HG03442 (cell line): ENCODE results near the gene CD99L2.
A peak's percentile ranks its signal among the peaks of the same experiment; 100 is the strongest.
"Not testable (repeated sequence)": the region's sequence is repeated elsewhere in the genome, so short reads cannot be mapped to it uniquely, and the experiment has no call there.

Experiments used
- ATAC-seq: cut with Tn5 transposase; IDR thresholded peaks from one replicate; pipeline ENCODE4 v1.9.1; 2021; ENCODE audit warnings: mild to moderate bottlenecking, moderate library complexity; ENCODE audit not compliant: unreplicated experiment

Gene CD99L2

DNA sequence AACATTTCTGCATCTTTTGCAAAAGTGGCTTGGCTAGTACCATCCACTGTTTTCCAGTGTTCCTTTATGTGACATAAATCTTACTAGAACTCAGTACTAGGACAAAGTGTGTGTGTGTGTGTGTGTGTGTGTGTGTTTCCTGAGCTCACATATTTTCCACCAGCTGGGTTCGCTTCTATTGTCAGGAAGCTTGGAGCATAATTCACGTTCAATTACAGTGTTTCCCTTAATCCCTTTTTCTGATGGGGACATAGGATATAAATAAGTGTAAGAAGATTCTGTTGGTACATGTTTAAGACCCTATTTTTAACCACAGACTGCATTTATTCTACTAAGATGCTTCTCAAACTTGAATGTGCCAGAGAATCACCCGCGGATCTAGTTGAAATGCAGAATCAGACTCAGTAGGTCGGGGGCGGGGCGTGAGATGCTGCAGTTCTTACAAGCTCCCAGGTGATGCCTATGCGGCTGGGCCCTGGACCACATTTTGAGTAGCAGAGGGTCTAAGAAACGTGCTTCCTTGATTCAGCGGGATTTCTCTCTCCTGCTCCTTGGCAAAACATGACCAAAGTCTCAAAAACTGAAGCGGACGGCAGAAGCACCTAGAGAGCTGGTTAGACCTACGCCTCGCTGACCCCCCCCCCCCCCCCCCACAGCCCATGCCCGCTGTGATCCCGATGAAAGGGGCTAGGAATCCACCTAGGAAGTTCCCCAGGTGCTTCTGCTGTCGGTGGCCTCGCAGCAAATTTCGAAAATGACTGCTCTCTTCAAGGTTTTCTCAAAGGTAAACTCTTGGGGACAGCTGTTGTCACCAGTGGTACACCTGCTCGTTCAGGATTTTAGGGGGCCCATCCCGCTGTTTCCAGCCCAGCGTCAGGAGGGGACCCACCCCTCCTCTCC is 797 bp downstream of the CD99L2 start:
- no peak for ATAC-seq

DNA sequence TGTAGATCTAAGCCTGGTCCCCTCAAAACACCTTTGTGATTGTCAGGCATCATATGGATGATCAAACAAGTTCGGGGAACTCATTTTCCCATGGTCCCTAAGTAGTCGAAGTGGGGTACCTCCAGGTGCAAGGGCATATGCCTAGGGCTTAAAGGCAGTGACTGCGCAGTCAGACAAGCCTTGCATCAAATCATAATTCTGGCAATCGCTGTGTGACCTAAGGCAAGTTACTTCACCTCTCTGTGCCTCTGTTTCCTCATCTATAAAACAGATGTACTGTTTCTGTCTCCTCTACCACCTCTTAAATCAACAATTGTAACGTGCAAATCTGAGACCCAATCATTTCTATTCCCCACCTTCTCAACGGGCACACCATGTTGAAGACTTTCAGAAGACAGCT is 1.8 kb downstream of the CD99L2 start:
- no peak for ATAC-seq

DNA sequence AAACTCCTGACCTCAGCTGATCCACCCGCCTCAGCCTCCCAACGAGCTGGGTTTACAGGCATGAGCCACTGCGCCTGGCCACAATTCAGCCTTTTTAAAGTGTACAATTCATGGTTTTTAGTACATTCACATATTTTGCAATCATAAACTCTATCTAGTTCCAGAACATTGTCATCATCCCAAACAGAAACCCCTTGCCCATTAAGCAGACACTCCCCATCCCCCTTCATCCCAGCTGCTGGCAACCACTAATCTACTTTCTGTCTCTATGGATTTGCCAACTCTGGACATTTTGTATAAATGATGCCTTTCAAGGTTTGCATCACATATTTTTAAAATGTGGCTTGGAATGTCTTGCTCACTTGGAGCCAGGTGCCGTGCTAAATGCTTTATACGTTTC is 4.5 kb downstream of the CD99L2 start:
- no peak for ATAC-seq

DNA sequence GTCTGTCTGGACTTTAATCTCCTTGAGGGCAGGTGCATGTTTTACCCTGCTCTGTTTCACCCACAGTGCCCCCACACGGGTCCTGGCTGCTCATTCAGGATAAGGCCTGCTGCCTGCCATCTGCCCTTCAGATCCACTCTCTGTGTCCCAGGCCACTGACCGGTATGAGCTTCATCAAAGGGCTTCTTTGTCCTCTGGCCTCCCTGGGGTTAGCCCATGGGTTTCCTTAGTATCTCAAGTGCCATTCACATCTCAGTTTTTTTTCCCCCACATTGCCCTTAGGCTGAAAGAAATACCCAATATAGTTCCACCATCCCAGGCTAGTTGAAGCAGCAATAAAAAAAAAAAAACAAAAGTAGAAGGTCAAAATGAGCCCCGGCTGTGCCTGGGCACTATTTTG is 9.3 kb downstream of the CD99L2 start:
- ATAC-seq: no peak

DNA sequence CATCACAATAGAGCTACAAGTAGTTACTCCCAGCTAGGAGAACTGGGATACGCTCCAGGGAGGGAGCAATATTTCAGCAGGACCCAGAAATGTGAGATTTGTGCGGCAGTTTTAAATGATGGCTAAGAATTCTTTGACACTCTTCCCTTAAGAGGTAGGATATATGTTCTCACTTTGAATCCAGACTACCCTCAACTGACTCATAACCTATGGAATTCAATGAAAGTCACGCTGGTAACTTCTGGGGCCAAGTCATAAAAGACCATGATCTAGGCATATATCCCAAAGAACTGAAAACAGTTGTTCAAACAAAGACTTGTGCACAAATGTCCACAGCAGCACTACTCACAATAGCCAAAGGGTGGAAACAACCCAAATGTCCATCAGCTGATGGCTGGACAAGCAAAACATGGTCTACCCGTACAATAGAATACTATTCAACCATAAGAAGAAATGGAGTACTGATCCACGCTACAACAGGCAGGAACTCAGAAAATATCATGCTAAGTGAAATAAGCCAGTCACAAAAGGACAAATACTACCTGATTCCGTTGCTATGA is 10.5 kb downstream of the CD99L2 start:
- no peak for ATAC-seq

DNA sequence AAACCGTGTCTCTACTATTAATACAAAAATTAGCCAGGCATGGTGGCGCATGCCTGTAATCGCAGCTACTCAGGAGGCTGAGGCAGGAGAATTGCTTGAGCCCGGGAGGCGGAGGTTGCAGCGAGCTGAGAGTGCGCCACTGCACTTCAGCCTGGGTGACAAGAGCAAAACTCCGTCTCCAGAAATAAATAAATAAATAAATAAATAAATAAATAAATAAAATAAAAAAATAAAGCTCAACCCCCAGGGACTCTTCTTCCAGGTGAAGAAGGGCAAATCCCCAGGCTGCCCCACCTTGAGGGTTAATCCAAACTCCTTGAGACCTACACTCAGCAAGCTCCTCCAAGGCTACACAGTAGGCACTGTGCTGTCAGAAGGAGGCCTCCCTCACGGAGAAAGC is 11.2 kb downstream of the CD99L2 start:
- ATAC-seq: not testable (repeated sequence)

DNA sequence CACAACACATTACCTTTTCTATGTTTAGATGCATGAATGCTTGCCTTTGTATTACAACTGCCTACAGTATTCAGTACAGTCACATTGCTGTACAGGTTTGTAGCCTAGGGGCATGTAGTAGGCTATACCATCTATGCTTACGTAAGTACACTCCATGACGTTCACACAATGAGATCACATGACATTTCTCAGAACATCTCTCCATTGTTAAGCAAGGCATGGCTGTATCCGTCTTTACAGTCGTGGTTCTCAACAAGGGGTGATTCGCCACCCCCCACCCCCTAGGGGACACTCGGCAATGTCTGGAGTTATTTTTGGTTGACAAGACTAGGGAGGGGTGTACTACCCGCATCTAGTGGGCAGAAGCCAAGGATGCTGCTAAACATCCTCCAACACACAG is 12.1 kb downstream of the CD99L2 start:
- ATAC-seq: no peak

DNA sequence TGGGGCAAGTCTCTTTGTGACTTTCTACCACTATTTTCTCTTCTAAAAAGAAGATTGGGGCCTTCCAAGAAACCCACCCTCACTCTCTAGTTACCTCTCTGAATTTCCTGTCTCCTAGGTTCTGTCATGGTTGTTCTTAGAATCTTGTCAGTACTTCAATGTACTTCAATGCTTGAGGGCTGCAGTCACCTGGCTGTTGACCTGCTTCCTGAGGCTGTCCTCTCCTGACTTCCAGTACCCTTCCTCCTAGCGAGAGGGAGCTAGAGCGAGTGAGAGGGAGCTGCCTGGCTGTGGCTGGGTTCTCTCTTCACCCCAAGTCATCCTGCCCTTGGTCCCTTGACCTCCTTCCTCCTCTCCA is 17.7 kb downstream of the CD99L2 start:
- no peak for ATAC-seq

DNA sequence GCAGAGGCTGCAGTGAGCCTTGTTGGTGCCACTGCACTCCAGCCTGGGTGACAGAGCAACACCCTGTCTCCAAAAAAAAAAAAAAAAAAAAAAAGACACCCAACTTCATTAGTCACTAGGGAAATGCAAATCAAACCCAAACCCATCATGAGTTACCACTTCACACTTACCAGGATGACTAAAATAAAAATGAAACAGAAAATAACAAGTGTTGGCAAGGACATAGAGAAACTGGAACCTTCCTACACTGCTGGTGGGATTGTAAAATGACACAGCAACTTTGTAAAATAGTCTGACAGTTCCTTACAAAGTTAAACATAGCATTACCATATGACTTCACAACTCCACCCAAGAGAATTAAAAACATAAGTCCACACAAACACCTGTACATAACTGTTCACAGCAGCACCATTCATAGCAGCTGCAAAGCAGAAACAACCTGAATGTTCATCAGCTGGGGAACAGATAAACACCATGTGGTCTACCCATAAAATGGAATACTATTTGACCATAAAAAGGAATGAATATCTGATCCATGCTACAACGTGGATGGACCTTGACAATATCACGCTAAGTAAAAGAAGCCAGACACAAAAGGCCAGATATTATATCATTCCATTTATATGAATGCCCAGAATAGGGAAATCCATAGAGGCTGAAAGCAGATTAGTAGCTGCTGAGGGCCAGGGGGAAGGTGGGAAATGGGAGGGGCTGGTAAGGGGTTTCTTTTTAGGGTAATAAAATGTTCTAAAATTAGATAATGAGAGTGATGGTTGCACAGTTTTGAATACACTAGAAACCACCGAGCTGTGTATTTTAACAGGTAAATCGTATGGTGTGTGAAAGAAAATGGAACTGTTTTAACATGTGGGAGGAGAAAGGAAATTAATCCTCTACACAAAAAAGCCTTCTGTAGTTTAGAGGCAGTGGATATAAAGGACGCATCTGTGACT is 18.3 kb downstream of the CD99L2 start:
- peak; percentile 88 for ATAC-seq

DNA sequence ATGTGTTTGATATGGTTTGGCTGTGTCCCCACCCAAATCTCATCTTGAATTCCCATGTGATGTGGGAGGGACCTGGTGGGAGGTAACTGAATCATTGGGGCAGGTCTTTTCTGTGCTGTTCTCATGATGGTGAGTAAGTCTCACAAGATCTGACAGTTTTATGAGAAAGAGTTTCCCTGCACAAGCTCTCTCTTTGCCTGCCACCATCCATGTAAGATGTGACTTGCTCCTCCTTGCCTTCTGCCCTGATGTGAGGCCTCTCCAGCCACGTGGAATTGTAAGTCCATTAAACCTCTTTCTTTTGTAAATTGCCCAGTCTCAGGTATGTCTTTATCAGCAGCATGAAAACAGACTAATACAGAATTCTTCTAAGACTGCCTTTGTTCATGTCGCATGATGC is 22.8 kb downstream of the CD99L2 start:
- ATAC-seq: not testable (repeated sequence)

DNA sequence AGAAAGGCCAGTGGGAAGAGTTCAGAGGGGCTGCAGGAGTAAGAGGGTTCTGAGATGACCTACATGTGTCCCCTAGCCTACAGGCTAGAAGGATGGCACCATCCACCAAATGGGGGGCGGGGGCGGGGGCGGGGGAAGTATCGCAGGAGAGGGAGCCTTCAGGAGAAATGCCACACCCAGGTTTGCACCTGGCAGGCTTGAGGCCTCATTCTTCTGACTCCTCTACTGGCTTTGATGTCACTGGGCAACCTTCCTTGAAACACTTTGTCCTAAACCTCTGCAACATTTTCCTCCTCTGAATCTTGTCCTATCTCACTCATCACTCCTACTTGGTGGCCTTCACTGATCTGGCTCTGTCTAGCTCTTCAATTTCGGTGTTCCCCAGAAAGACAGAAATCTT is 24.0 kb downstream of the CD99L2 start:
- ATAC-seq: no peak

DNA sequence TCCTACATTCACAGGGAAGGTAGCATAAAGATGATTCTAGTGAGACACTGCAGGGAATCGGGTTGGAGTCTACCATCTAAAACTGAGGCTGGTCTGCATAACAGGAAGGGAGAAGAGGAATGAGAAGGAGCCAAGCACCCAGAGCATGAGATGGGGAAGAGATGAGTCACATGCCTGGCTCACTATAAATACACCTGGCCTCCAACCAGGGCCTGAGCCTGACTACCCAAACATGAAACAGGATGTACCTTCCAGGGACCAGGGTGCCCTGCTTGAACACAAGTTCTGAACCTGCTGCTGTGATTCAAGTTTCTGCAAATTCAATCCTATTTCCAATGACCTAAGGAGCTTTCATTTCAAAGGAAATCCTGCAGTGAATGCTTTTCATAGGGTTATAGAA is 24.9 kb downstream of the CD99L2 start:
- peak; percentile 53 for ATAC-seq

DNA sequence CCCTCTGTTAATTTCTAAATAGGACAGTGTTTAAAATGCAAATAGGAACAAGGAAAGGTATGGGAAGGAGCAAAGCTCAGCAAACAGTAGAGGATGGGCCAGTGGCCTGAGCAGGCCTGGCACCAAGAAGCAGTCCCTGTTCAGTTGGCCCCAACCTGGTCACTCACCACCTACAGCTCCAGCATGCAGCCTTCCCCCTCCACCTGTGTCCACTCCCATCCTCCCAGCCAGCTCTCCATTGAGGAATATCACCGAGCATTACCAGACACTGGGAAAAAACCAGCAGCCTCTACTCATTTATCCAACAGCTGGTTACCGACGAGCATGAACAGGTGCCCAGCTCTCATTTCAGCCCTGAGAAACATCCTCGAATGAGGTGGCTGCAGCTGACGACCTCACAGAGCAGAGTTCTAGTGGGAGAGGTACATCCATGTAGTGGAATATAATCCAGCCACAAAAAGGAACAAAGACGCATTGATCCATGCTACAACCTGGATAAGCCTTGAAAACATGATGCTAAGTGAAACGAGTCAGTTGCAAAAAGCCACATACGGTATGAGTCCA is 25.6 kb downstream of the CD99L2 start:
- no peak for ATAC-seq

DNA sequence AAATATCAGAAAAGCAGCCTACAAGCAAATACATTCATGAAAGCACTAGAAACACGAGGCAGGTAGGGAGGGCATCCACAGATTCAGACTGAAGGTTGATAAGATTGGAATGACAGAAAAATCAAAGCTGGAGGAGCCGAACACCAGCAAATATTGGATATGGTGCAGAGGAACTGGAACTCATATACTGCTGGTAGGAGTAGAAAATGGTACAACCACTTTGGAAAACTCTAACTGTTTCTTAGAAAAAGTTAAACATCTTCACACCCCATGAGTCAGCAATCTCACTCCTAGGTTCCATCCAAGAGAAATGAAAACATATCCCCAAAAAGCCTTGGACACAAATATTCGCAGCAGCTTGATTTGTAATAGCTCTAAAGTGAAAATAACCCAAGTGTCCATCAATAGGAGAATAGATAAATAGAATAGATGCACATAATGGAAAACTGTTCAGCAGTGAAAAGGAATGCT is 27.1 kb downstream of the CD99L2 start:
- peak; percentile 2 for ATAC-seq

DNA sequence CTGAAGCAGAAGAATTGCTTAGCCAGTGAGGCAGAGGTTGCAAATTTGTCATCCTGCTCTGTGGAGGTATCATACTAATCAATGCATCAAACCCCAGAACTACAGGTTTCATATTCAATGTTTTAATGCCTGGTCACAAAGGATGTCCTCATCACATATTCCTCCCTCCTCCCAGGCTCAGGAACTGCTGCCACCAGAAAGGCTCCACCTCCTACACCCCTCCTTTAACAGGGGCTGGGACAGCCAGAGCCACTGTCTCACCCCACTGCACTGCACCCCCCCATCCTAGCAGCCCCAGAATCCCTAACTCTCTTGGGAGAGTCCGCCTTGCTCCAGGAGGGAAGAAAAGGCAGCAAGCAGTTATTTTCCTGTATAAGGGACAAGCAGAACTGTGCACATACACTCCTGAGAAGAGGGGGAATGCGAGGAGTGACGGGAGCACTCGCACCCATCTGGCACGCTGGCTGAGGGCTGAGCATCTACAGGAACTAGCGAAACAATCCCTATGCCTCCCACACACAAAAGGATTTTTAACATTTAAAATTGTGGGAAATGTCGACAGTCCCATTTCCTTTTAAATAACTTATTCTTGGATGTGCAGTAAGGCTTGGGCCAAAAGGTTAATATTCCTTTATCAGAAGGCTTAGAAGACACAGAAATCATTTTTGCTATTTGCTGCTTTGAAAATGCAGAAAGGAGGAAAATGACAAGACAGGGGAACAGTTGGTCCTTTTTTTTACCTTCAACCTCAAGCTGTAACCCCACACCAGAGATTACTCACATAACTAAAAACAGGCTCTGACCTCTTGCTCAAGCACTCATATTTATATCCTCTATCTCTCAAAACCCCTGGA is 27.8 kb downstream of the CD99L2 start:
- ATAC-seq: peak; percentile 52

DNA sequence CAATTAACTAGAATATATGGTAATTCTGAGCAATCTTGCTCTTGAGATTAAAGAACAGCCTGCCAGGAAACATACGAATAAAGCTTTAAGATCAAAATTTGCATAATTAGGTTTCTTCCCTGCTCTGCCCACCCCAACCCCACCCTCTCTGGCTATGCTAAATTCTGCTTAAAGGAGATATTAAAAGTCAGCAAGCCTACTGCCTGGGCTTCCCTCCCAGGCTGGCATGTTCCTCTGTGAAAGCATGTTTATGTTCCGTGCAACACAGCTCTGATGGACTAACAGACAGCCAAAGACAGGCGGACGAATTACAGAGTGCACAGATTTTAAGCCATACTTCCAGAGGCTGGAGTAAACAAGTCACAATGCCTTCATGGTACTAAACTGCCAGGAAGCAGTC is 28.4 kb downstream of the CD99L2 start:
- ATAC-seq: no peak

DNA sequence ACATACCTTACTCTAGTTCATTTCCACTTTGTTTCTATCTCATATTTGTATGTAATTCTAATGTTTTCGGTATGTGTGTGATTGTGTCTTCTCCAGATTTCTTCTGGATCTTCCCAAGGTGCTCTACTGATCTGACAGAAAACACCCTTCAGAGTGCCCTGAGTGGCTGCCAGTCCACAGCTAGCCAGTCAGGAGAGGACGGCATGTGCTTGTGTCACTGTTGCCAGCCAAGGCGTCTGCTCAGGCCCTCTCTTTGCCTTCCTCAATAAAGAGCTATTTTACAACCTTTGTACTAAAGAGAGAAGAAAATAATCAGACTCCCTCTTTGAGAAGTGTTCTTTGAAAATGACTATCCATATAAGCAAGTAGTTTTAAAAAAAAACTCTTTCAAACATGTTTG is 29.0 kb downstream of the CD99L2 start:
- peak; percentile 62 for ATAC-seq

DNA sequence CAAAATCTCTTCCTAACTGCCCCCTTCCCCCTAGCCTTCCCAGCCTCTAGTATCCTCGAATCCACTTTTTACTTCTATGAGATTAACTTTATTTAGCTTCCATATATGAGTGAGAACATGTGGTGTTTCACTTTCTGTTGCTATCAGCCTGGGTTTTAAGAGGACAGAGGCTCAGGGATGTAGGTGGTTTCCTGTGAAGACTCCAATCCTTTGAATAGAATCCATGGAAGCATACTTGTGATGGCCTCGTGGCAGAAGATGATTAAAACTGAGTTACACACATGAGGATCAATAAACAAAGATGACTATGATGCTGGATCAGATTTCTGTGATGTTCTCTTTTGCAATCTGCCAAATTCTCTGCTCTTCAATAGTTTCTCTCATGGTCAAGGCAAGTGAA is 29.8 kb downstream of the CD99L2 start:
- ATAC-seq: no peak

DNA sequence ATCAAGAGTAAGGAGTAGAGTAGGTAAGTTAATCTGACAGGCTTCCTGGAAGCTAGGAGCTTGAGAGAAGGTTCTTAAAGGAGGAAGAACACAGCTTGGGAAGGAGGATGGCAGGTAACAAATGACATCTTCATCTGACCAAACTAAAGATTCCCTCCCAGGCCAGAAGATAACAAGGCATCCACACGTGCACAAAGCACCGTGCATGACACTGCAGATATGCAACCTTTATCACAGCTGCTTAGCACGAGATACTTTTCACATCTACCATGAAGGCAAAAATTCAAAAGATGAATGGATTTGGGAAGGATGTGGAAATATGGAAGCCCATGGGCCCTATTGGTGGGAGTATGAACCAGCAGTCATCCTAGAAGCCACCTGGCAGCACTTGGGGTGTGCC is 34.3 kb downstream of the CD99L2 start:
- no peak for ATAC-seq

DNA sequence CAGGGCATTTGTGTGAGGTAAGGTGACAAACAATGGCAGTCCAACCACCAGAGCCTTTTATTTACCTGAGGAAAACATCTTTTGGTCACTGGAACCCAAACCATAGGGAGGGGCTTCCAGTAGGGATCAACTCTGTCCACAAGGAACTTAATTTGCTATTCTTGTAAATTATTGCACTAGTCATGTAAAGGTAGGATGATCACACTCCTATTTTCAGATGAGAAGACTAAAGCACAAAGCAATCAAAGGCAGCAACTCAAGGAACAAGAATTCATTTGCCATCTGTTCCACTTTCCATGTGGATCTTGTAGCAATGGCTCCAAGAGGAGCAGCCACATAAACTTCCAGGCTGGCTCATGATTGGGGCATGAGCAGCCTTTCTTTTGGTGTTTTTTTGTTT is 35.3 kb downstream of the CD99L2 start:
- no peak for ATAC-seq
